ENCODE measurements around the gene PSMD6. TPM values are rescaled to one million over a fixed set of nuclear protein-coding genes. Genes with fewer than 3 reads are reported as not detected.

PSMD6 gene
- total RNA-seq, 2 experiments from 2014 or later = 119 to 126 TPM

DNA sequence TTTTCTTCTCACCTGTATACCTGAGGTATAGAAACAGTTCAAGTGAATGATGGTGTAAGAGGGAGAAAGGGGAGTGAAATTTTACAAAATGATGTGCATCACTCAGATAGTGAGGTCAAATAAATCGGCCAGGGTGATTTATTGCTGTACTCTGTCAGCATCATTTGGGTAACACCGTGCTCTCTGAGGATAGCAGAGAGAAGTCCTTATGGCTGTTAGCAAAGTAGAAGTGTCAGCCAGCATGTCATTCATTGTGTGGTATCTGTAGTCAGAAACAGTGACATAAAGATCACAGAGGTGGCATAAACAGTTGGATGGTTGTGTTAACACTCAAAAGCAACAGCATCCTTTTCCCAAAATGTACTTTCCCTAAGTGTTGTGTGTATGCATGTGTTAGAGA lies 53.4 kb downstream of the PSMD6 start:
- Histone ChIP-seq H3K27me3 (ENCODE audit: control insufficient read depth in 1 of 2, insufficient read depth in 2 of 2, low read length in 2 of 2) (no peaks in the 10 kb centered on the region), H3K27ac (ENCODE audit: low read depth in 1 of 2, low read length in 2 of 2) (peak overlapping the region; percentile 73 to 85), H3K4me1 (ENCODE audit: insufficient read depth, low read length) (peaks cover 48% of the 10 kb centered on the region), H3K4me3 (ENCODE audit: low read length) (peak overlapping the region; percentile 72), H3K36me3 (ENCODE audit: insufficient read depth, low read length) (peaks cover 23% of the 10 kb centered on the region), H3K9me3 (ENCODE audit: control insufficient read depth in 1 of 2, insufficient read depth in 1 of 2, low read length in 2 of 2) (no peaks in the 10 kb centered on the region)
- Mint-ChIP-seq H3K4me1 (ENCODE audit: low read depth) (peaks cover 77% of the 10 kb centered on the region), H3K9me3 (no peaks in the 10 kb centered on the region), H3K36me3 (ENCODE audit: low read depth) (peaks cover 66% of the 10 kb centered on the region), H3K27ac (peak overlapping the region; percentile 94), H3K27me3 (no peaks in the 10 kb centered on the region), H3K4me3 (peak overlapping the region; percentile 95)
- no peak for ATAC-seq (ENCODE audit: poor library complexity)
- intact Hi-C loops (cut with DNase I, micrococcal nuclease) = loop anchor here (2.0 to 5.0 kb wide), 2 partner anchors 57 to 108 kb away; partner anchors contain the start of genes ATXN7 (in 1 of the 2), SCAANT1 (in 1 of the 2) and THOC7 (in 1 of the 2)
- ChIA-PET POLR2A (interaction anchor here (11.2 kb wide), 1 partner anchor 10 kb away, joined by 270 read pairs; no protein-coding TSS in a partner anchor), CTCF (interaction anchor here (1.0 to 13.2 kb wide), 2 partner anchors 10 to 54 kb away, joined by 5 to 168 read pairs; no protein-coding TSS in a partner anchor)
- no peak for TF ChIP-seq CTCF (IDR thresholded peaks at IDR 0.05)
- no peak for DNase-seq

DNA sequence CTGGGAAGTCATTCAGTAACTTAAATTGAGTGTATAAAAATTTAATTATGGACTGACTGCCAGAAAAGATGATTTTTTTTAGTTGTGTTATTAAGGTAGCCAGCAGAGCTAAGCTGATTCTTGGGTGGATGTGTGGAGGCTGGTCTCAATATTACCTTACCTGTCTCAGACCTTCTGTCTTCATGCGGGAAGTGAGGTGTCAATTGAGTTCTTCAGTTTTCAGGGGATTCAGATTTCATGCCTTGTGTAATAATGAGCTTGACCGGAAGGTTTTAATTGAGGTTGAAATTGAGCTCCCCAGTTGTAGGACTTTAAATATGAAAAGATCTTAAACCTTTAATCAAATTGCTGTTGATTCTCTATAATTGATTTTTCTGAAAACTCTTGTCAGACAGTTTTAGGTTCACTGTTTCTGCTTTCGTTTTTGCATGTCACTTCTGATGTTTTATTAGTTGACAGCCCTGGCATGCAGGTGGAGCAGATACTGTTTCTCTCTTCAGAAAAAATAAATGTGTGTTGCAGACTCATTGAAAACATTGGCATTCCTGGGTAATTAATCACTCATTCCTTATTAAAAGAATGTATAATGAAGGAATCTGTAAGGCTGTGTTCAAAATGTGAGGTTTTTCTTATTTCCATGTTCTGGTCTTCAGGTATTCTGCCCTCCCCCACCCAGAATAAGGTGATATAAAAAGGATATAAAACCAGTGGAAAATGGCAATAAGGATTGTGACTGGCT lies 54.5 kb downstream of the PSMD6 start:
- peaks cover 55% of the 10 kb centered on the region for H3K36me3 Mint-ChIP-seq (ENCODE audit: low read depth)
- H3K9me3 Mint-ChIP-seq = no peaks in the 10 kb centered on the region
- Histone ChIP-seq H3K4me3 (ENCODE audit: low read length) (peak overlapping the region; percentile 72), H3K27ac (ENCODE audit: low read depth in 1 of 2, low read length in 2 of 2) (peak overlapping the region; percentile 73 to 85), H3K36me3 (ENCODE audit: insufficient read depth, low read length) (peaks cover 18% of the 10 kb centered on the region), H3K4me1 (ENCODE audit: insufficient read depth, low read length) (peaks cover 40% of the 10 kb centered on the region), H3K27me3 (ENCODE audit: control insufficient read depth in 1 of 2, insufficient read depth in 2 of 2, low read length in 2 of 2) (no peaks in the 10 kb centered on the region), H3K9me3 (ENCODE audit: control insufficient read depth in 1 of 2, insufficient read depth in 1 of 2, low read length in 2 of 2) (no peaks in the 10 kb centered on the region)
- ChIA-PET POLR2A (interaction anchor here (0.6 to 11.2 kb wide), 18 partner anchors 10 to 107 kb away, joined by 3 to 270 read pairs (median 8); partner anchors contain the start of genes ATXN7, PSMD6, SCAANT1 and THOC7), CTCF (interaction anchor here (1.2 to 13.2 kb wide), 5 partner anchors 11 to 62 kb away, joined by 4 to 168 read pairs (median 11); partner anchors contain the start of gene PSMD6)
- DNase-seq = peak in 2 of 14 experiments; percentile 30 to 50
- intact Hi-C loops (cut with DNase I, micrococcal nuclease) = loop anchor here (1.0 to 5.0 kb wide), 3 partner anchors 11 to 106 kb away; partner anchors contain the start of genes ATXN7 (in 1 of the 2), SCAANT1 (in 1 of the 2) and THOC7 (in 1 of the 2)
- TF ChIP-seq CTCF (IDR thresholded peaks at IDR 0.05) = no peak
- H3K27me3 Mint-ChIP-seq = no peaks in the 10 kb centered on the region
- peaks cover 66% of the 10 kb centered on the region for H3K4me1 Mint-ChIP-seq (ENCODE audit: low read depth)
- ATAC-seq (ENCODE audit: poor library complexity) = no peak
- peak overlapping the region; percentile 95 for H3K4me3 Mint-ChIP-seq
- peak overlapping the region; percentile 94 for H3K27ac Mint-ChIP-seq

DNA sequence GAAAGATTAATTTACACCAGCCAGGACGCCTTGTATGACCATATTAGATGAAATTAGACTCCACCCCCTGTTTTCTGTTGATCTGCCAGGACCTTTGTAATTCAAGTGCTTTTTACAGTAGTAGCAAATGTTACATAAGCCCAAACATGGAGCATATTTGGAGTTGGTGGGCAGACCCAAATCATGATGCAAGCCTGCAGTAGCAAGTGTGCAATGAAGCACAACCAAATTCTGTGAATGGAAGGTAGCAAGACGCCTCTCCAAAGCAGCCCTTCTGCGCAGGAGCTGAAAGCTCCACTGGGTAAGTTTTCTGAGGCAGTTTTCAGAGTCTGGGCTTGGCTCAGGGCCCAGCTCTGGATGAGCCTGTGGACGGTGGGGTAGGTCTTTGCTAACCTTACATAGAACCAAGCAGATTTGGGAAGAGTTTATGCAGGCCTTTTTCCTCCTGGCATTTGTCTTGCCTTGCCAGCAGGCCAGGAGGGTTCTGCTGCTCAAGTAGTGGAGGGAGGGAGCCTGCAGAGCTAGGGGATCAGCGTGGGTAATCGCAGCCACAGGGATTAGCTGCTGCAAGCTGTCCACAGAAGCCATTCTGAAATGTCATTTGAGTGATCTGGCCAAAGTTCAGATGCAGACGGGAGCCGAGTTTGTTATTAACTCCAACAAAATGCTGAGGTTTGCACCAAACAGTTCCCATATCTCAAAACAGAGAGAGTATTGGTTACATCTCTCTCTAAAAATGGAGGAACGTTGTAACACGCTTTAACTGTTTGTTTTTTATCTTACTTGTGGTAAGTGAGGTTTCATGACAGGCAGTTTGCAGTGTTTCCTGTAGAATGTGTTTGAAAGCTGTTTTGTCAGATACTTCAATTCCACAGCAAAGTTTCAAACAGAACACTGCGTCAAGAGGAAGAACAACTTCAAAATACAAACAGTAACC lies 55.4 kb downstream of the PSMD6 start:
- POLR2A ChIA-PET = interaction anchor here (0.6 to 11.2 kb wide), 19 partner anchors 9 to 106 kb away, joined by 3 to 270 read pairs (median 7); partner anchors contain the start of genes ATXN7, PSMD6, SCAANT1 and THOC7
- Histone ChIP-seq H3K27ac (ENCODE audit: low read depth in 1 of 2, low read length in 2 of 2) (peak overlapping the region; percentile 73 to 85), H3K4me1 (ENCODE audit: insufficient read depth, low read length) (peaks cover 31% of the 10 kb centered on the region), H3K27me3 (ENCODE audit: control insufficient read depth in 1 of 2, insufficient read depth in 2 of 2, low read length in 2 of 2) (no peaks in the 10 kb centered on the region), H3K36me3 (ENCODE audit: insufficient read depth, low read length) (peaks cover 10% of the 10 kb centered on the region), H3K4me3 (ENCODE audit: low read length) (peak overlapping the region; percentile 72), H3K9me3 (ENCODE audit: control insufficient read depth in 1 of 2, insufficient read depth in 1 of 2, low read length in 2 of 2) (no peaks in the 10 kb centered on the region)
- peak; percentile 73 for ATAC-seq (ENCODE audit: poor library complexity)
- CTCF ChIA-PET = interaction anchor here (1.2 to 13.2 kb wide), 5 partner anchors 12 to 63 kb away, joined by 4 to 168 read pairs (median 11); partner anchors contain the start of gene PSMD6
- Mint-ChIP-seq H3K27me3 (no peaks in the 10 kb centered on the region), H3K9me3 (no peaks in the 10 kb centered on the region), H3K4me1 (ENCODE audit: low read depth) (peaks cover 58% of the 10 kb centered on the region), H3K4me3 (peak overlapping the region; percentile 95), H3K27ac (peak overlapping the region; percentile 94), H3K36me3 (ENCODE audit: low read depth) (peaks cover 47% of the 10 kb centered on the region)
- no peak for TF ChIP-seq CTCF (IDR thresholded peaks at IDR 0.05)
- DNase-seq = peak; percentile 16 to 89 (median 39)
- intact Hi-C loops (cut with DNase I, micrococcal nuclease) = loop anchor here (1.0 to 5.0 kb wide), 3 partner anchors 11 to 106 kb away; partner anchors contain the start of genes ATXN7 (in 1 of the 2), SCAANT1 (in 1 of the 2) and THOC7 (in 1 of the 2)

All from CD4-positive, alpha-beta T cell (primary cell).